Spinal cord (tissue), 10 donors: Measurements from ENCODE around the gene NXPH3. TPM values are rescaled to one million over a fixed set of nuclear protein-coding genes. Genes with fewer than 3 reads are reported as not detected.

Experiments used
- DNase-seq, 6 donors: peaks; one replicate each; pipeline versions ENCODE4 v3.0.0 to v3.0.0-alpha.2; 2013 to 2015; ENCODE audit warnings: low spot score in 6 of 6, low read depth in 4 of 6
- H3K27ac ChIP-seq: one replicate; pipeline ENCODE4 v1.5.1; 2013; ENCODE audit warnings: low read depth, low read length, control low read depth
- H3K27me3 ChIP-seq: one replicate; pipeline ENCODE4 v1.6.1; 2013; ENCODE audit warnings: low read length; ENCODE audit not compliant: control insufficient read depth, insufficient read depth
- H3K36me3 ChIP-seq: one replicate; pipeline ENCODE4 v1.6.1; 2013; ENCODE audit warnings: low read length; ENCODE audit not compliant: control insufficient read depth, insufficient read depth
- H3K4me1 ChIP-seq: one replicate; pipeline ENCODE4 v1.6.1; 2013; ENCODE audit warnings: low read length; ENCODE audit not compliant: control insufficient read depth, insufficient read depth
- H3K4me3 ChIP-seq: one replicate; pipeline ENCODE4 v1.5.1; 2013; ENCODE audit warnings: low read depth, low read length, control low read depth
- H3K9me3 ChIP-seq: one replicate; pipeline ENCODE4 v1.6.1; 2013; ENCODE audit warnings: low read length; ENCODE audit not compliant: control insufficient read depth, insufficient read depth
- WGBS: methylation state at CpG from one replicate; pipeline ENCODE4 v1.1.5; 2013; ENCODE audit warnings: missing lambda C conversion rate; ENCODE audit not compliant: insufficient coverage; 5-methylcytosine and 5-hydroxymethylcytosine counted together
- long read RNA-seq, 4 donors: transcript quantifications; one replicate each; lab custom pipeline, GENCODE V29; 2026
- polyA plus RNA-seq, 2 donors: library from polyadenylated mRNA; unstranded; fragments of 120-200 nt; gene quantifications; one replicate each; pipeline ENCODE4 v1.2.1, GENCODE V29; 2013; ENCODE audit not compliant: insufficient read length in 2 of 2
- total RNA-seq, 2 donors: library from RNA; depleted of rRNA in 1 of 2; stranded (reverse); fragments of 120-200 nt in 1 of 2; fragments of >200 nt in 1 of 2; gene quantifications; one replicate each; pipeline versions ENCODE4 v1.2.3 to v1.2.4, GENCODE V29; 2013 to 2014
- donor health status: healthy.

The NXPH3 gene
- total RNA-seq (1 to 10 TPM; 2.6 to 2.8 TPM), polyA plus RNA-seq (1 to 10 TPM; 7.0 to 7.5 TPM)
- long read RNA-seq, donor 1, full-length matches to known transcripts = 14 of 14 reads
- long read RNA-seq, donor 1, partial matches to known transcripts = 0 of 14 reads
- long read RNA-seq, donor 1, other reads (novel, unspliced or antisense) = 0 of 14 reads
- long read RNA-seq, donor 2, full-length matches to known transcripts = 9 of 9 reads
- long read RNA-seq, donor 2, partial matches to known transcripts = 0 of 9 reads
- long read RNA-seq, donor 2, other reads (novel, unspliced or antisense) = 0 of 9 reads
- long read RNA-seq, donor 3, full-length matches to known transcripts = 9 of 9 reads
- long read RNA-seq, donor 3, partial matches to known transcripts = 0 of 9 reads
- long read RNA-seq, donor 3, other reads (novel, unspliced or antisense) = 0 of 9 reads
- long read RNA-seq, donor 4, full-length matches to known transcripts = 4 of 4 reads
- long read RNA-seq, donor 4, partial matches to known transcripts = 0 of 4 reads
- long read RNA-seq, donor 4, other reads (novel, unspliced or antisense) = 0 of 4 reads

GRCh38 chr17:49575679-49576087 lies at the start of gene NXPH3:
NXPH3 (plus strand) TSS chr17:49575871; CDS start chr17:49576220, 349 bp downstream.
- peaks cover 38% of the 10 kb centered on the region for H3K4me1 ChIP-seq
- peak within 1 kb of the TSS; percentile 56 for H3K4me3 ChIP-seq
- peak within 1 kb of the TSS; percentile 40 for H3K27ac ChIP-seq
- under 1% methylated on average over 55 of the region's 55 CpGs for WGBS
- H3K9me3 ChIP-seq = no peaks in the 10 kb centered on the region
- DNase-seq = peak in 2 of 6 donors; percentile 66 to 69
- peaks cover 13% of the 10 kb centered on the region for H3K36me3 ChIP-seq
- H3K27me3 ChIP-seq = peaks cover 44% of the 10 kb centered on the region

GRCh38 chr17:49527927-49528651 lies 47.6 kb upstream of the NXPH3 start:
- DNase-seq = peak in 1 of 6 donors; percentile 1
- H3K4me3 ChIP-seq = no peak overlapping the region
- H3K27ac ChIP-seq = no peak overlapping the region
- no peaks in the 10 kb centered on the region for H3K36me3 ChIP-seq
- WGBS = 45% methylated on average over 3 of the region's 11 CpGs
- no peaks in the 10 kb centered on the region for H3K9me3 ChIP-seq
- H3K27me3 ChIP-seq = no peaks in the 10 kb centered on the region
- H3K4me1 ChIP-seq = peaks cover 6% of the 10 kb centered on the region

GRCh38 chr17:49528966-49529365 lies 46.7 kb upstream of the NXPH3 start:
- 100% methylated on average over 2 of the region's 3 CpGs for WGBS
- DNase-seq = no peak

GRCh38 chr17:49530118-49530517 lies 45.6 kb upstream of the NXPH3 start:
- Histone ChIP-seq H3K36me3 (no peaks in the 10 kb centered on the region), H3K4me1 (peaks cover 3% of the 10 kb centered on the region), H3K4me3 (no peak overlapping the region), H3K27ac (no peak overlapping the region), H3K27me3 (no peaks in the 10 kb centered on the region), H3K9me3 (no peaks in the 10 kb centered on the region)
- DNase-seq = no peak
- no CpG with 5 or more reads among the region's 1 CpG for WGBS

More at GRCh38 chr17:49528966-49529365, 46.7 kb upstream of the NXPH3 start:
- peaks cover 3% of the 10 kb centered on the region for H3K4me1 ChIP-seq
- H3K27ac ChIP-seq = no peak overlapping the region
- no peaks in the 10 kb centered on the region for H3K9me3 ChIP-seq
- H3K36me3 ChIP-seq = no peaks in the 10 kb centered on the region
- H3K27me3 ChIP-seq = no peaks in the 10 kb centered on the region
- no peak overlapping the region for H3K4me3 ChIP-seq

- Histone ChIP-seq H3K4me1 (peaks cover 24% of the 10 kb centered on the region), H3K9me3 (no peaks in the 10 kb centered on the region), H3K36me3 (no peaks in the 10 kb centered on the region), H3K27ac (no peak overlapping the region), H3K27me3 (peaks cover 2% of the 10 kb centered on the region), H3K4me3 (no peak overlapping the region)
- WGBS = 82% methylated on average over 2 of the region's 3 CpGs
- no peak for DNase-seq
These were observed 31.8 kb upstream of the NXPH3 start for GRCh38 chr17:49543860-49544259.

GRCh38 chr17:49545007-49545660 lies 30.5 kb upstream of the NXPH3 start:
- 70% methylated on average over 4 of the region's 8 CpGs for WGBS

GRCh38 chr17:49545806-49546545 lies 29.7 kb upstream of the NXPH3 start:
- no peak overlapping the region for H3K4me3 ChIP-seq
- peak in 1 of 6 donors; percentile 1 for DNase-seq
- WGBS = 66% methylated on average over 11 of the region's 15 CpGs
- H3K27me3 ChIP-seq = peaks cover 2% of the 10 kb centered on the region
- peaks cover 25% of the 10 kb centered on the region for H3K4me1 ChIP-seq
- no peaks in the 10 kb centered on the region for H3K36me3 ChIP-seq
- no peaks in the 10 kb centered on the region for H3K9me3 ChIP-seq
- no peak overlapping the region for H3K27ac ChIP-seq

More at GRCh38 chr17:49545007-49545660, 30.5 kb upstream of the NXPH3 start:
- no peaks in the 10 kb centered on the region for H3K36me3 ChIP-seq
- no peak overlapping the region for H3K4me3 ChIP-seq
- H3K4me1 ChIP-seq = peaks cover 25% of the 10 kb centered on the region
- peaks cover 2% of the 10 kb centered on the region for H3K27me3 ChIP-seq
- H3K9me3 ChIP-seq = no peaks in the 10 kb centered on the region
- no peak for DNase-seq
- no peak overlapping the region for H3K27ac ChIP-seq

- Histone ChIP-seq H3K4me1 (peaks cover 25% of the 10 kb centered on the region), H3K4me3 (no peak overlapping the region), H3K27ac (no peak overlapping the region), H3K36me3 (no peaks in the 10 kb centered on the region), H3K27me3 (peaks cover 2% of the 10 kb centered on the region), H3K9me3 (no peaks in the 10 kb centered on the region)
- peak in 1 of 6 donors; percentile 0 for DNase-seq
- WGBS = 88% methylated on average over 8 of the region's 18 CpGs
These were observed 28.8 kb upstream of the NXPH3 start for GRCh38 chr17:49546546-49547535.
